Thymus (tissue), 11 donors: Measurements from ENCODE around the gene QPCTL. TPM values are rescaled to one million over a fixed set of nuclear protein-coding genes. Genes with fewer than 3 reads are reported as not detected.

ENCODE experiments used
- DNase-seq, 9 donors: peaks; one replicate each; pipeline ENCODE4 v3.0.0-alpha.2; 2013; ENCODE audit warnings: low spot score in 9 of 9, low read depth in 6 of 9, missing footprints in 1 of 9
- H3K27ac ChIP-seq, 2 donors: one replicate each; pipeline ENCODE4 v1.5.1; 2013; ENCODE audit warnings: control low read depth in 1 of 2, low read depth in 1 of 2, low read length in 1 of 2, mild to moderate bottlenecking in 1 of 2, moderate library complexity in 1 of 2
- H3K27me3 ChIP-seq, 2 donors: one replicate each; pipeline ENCODE4 v1.5.1; 2013; ENCODE audit warnings: low read length in 1 of 2; ENCODE audit not compliant: control insufficient read depth in 2 of 2, insufficient read depth in 1 of 2
- H3K36me3 ChIP-seq, 2 donors: one replicate each; pipeline ENCODE4 v1.5.1; 2013; ENCODE audit warnings: low read length in 1 of 2, mild to moderate bottlenecking in 1 of 2, moderate library complexity in 1 of 2; ENCODE audit not compliant: control insufficient read depth in 2 of 2, insufficient read depth in 2 of 2
- H3K4me1 ChIP-seq, 2 donors: one replicate each; pipeline ENCODE4 v1.5.1; 2013; ENCODE audit warnings: low read length in 2 of 2; ENCODE audit not compliant: control insufficient read depth in 2 of 2, insufficient read depth in 2 of 2
- H3K4me3 ChIP-seq, 2 donors: one replicate each; pipeline ENCODE4 v1.5.1; 2013; ENCODE audit warnings: low read length in 2 of 2, control low read depth in 1 of 2, mild to moderate bottlenecking in 1 of 2
- H3K9me3 ChIP-seq, 2 donors: one replicate each; pipeline ENCODE4 v1.5.1; 2013; ENCODE audit warnings: low read length in 1 of 2, mild to moderate bottlenecking in 1 of 2; ENCODE audit not compliant: control insufficient read depth in 2 of 2, insufficient read depth in 1 of 2
- WGBS: extraction: QIAGEN DNeasy Blood & Tissue Kit; methylation state at CpG from one replicate; pipeline ENCODE4 v1.1.7; 2013; 5-methylcytosine and 5-hydroxymethylcytosine counted together
- polyA plus RNA-seq: library from polyadenylated mRNA; stranded (reverse); fragments of 200-250 nt; gene quantifications from one replicate; pipeline ENCODE4 v1.2.3, GENCODE V29; 2013
- total RNA-seq: library from RNA; stranded (reverse); fragments of 120-200 nt; gene quantifications from one replicate; pipeline ENCODE4 v1.2.4, GENCODE V29; 2013
- donor health status: healthy.

Gene QPCTL
- total and polyA plus RNA-seq, 2 donors: 3.1 to 8.2 TPM

GRCh38 chr19:45668342-45668871, 24.1 kb upstream of the QPCTL start:
- peak overlapping the region in 1 of 2 donors; percentile 18 for H3K27ac ChIP-seq
- peaks cover 46 to 78% of the 10 kb centered on the region in 2 donors for H3K27me3 ChIP-seq
- peak in 1 of 9 donors; percentile 32 for DNase-seq
- WGBS: 5% methylated on average over 19 of the region's 19 CpGs
- H3K36me3 ChIP-seq: no peaks in the 10 kb centered on the region
- H3K4me3 ChIP-seq: peak overlapping the region in 1 of 2 donors; percentile 39
- H3K9me3 ChIP-seq: peaks cover 3 to 14% of the 10 kb centered on the region in 2 donors
- peaks cover 7 to 25% of the 10 kb centered on the region in 2 donors for H3K4me1 ChIP-seq

- Histone ChIP-seq H3K9me3 (peaks cover 3 to 16% of the 10 kb centered on the region in 2 donors), H3K36me3 (no peaks in the 10 kb centered on the region), H3K4me1 (peaks cover 7 to 25% of the 10 kb centered on the region in 2 donors), H3K27me3 (peaks cover 57 to 96% of the 10 kb centered on the region in 2 donors), H3K4me3 (no peak overlapping the region), H3K27ac (no peak overlapping the region)
- 14% methylated on average over 42 of the region's 42 CpGs for WGBS
- DNase-seq: peak in 1 of 9 donors; percentile 23
Measured at GRCh38 chr19:45670670-45671453, 21.6 kb upstream of the QPCTL start.

- 80% methylated on average over 7 of the region's 7 CpGs for WGBS
- DNase-seq: no peak
- H3K27me3 ChIP-seq: peaks cover 57 to 97% of the 10 kb centered on the region in 2 donors
Measured at GRCh38 chr19:45674946-45675345, 17.5 kb upstream of the QPCTL start.

GRCh38 chr19:45676851-45677263, 15.6 kb upstream of the QPCTL start:
- H3K36me3 ChIP-seq: no peaks in the 10 kb centered on the region
- peak in 1 of 9 donors; percentile 33 for DNase-seq
- H3K4me1 ChIP-seq: peaks cover 6 to 21% of the 10 kb centered on the region in 2 donors
- WGBS: 7% methylated on average over 28 of the region's 28 CpGs
- H3K27ac ChIP-seq: no peak overlapping the region
- H3K27me3 ChIP-seq: peaks cover 42 to 93% of the 10 kb centered on the region in 2 donors
- H3K4me3 ChIP-seq: peak overlapping the region; percentile 3 to 38
- peaks cover 0 to 9% of the 10 kb centered on the region in 2 donors for H3K9me3 ChIP-seq

More at GRCh38 chr19:45674946-45675345, 17.5 kb upstream of the QPCTL start:
- Histone ChIP-seq H3K9me3 (peaks cover 3 to 14% of the 10 kb centered on the region in 2 donors), H3K27ac (no peak overlapping the region), H3K4me3 (no peak overlapping the region), H3K4me1 (peaks cover 3 to 21% of the 10 kb centered on the region in 2 donors), H3K36me3 (no peaks in the 10 kb centered on the region)

GRCh38 chr19:45677351-45678230, 14.9 kb upstream of the QPCTL start:
- H3K4me3 ChIP-seq: peak overlapping the region in 1 of 2 donors; percentile 38
- peaks cover 8 to 24% of the 10 kb centered on the region in 2 donors for H3K4me1 ChIP-seq
- no peaks in the 10 kb centered on the region for H3K36me3 ChIP-seq
- H3K9me3 ChIP-seq: peaks cover 0 to 9% of the 10 kb centered on the region in 2 donors
- 4% methylated on average over 49 of the region's 49 CpGs for WGBS
- no peak overlapping the region for H3K27ac ChIP-seq
- peak in 3 of 9 donors; percentile 48 to 69 (median 53) for DNase-seq
- H3K27me3 ChIP-seq: peaks cover 40 to 87% of the 10 kb centered on the region in 2 donors

GRCh38 chr19:45681391-45682015, 11.0 kb upstream of the QPCTL start:
- Histone ChIP-seq H3K4me3 (peak overlapping the region; percentile 16 to 34), H3K27me3 (peaks cover 26 to 50% of the 10 kb centered on the region in 2 donors), H3K9me3 (peaks cover 0 to 7% of the 10 kb centered on the region in 2 donors), H3K36me3 (peaks cover 22 to 27% of the 10 kb centered on the region in 2 donors), H3K4me1 (peaks cover 8 to 24% of the 10 kb centered on the region in 2 donors), H3K27ac (no peak overlapping the region)
- WGBS: 4% methylated on average over 51 of the region's 51 CpGs
- DNase-seq: peak; percentile 43 to 91 (median 76)

- Histone ChIP-seq H3K27ac (no peak overlapping the region), H3K4me1 (peaks cover 8 to 19% of the 10 kb centered on the region in 2 donors), H3K27me3 (peaks cover 20 to 44% of the 10 kb centered on the region in 2 donors), H3K9me3 (peaks cover 0 to 7% of the 10 kb centered on the region in 2 donors), H3K36me3 (peaks cover 26 to 31% of the 10 kb centered on the region in 2 donors), H3K4me3 (no peak overlapping the region)
- no peak for DNase-seq
- WGBS: 90% methylated on average over 8 of the region's 8 CpGs
Measured at GRCh38 chr19:45682117-45682516, 10.3 kb upstream of the QPCTL start.

- H3K27ac ChIP-seq: no peak overlapping the region
- H3K36me3 ChIP-seq: peaks cover 34 to 39% of the 10 kb centered on the region in 2 donors
- no peak for DNase-seq
- H3K4me3 ChIP-seq: no peak overlapping the region
- H3K4me1 ChIP-seq: peaks cover 5 to 11% of the 10 kb centered on the region in 2 donors
- H3K27me3 ChIP-seq: peaks cover 12 to 36% of the 10 kb centered on the region in 2 donors
- 96% methylated on average over 5 of the region's 5 CpGs for WGBS
- peaks cover 0 to under 1% of the 10 kb centered on the region in 2 donors for H3K9me3 ChIP-seq
Measured at GRCh38 chr19:45682908-45683307, 9.6 kb upstream of the QPCTL start.
